T-helper 1 cell (primary cell): ENCODE results near the gene CRAMP1.

Source experiments
- DNase-seq, 5 donors: peaks; one replicate each; pipeline ENCODE4 v3.0.0-alpha.2; 2012 to 2020

Gene CRAMP1

GRCh38 chr16:1661826-1662225, 49.7 kb downstream of the CRAMP1 start:
- DNase-seq = no peak

DNA sequence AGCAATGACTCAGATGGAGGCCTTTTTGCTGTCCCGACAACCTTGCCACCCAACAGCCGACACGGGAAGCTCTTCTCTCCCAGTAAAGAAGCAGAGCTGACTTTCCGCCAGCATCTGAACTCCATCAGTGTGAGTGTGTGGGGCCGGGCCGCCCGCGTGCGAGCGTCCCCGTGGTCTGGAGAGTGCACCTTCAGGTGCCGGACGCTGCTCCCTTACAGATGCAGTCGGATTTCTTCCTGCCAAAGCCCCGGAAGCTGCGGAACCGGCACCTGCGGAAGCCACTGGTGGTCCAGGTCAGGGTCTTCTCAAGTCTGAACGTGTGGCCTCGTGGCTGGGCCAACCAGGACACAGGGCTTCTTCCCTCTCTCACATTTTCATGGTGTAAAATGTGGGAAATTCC, 50.4 kb downstream of the CRAMP1 start:
- DNase-seq = no peak

DNA sequence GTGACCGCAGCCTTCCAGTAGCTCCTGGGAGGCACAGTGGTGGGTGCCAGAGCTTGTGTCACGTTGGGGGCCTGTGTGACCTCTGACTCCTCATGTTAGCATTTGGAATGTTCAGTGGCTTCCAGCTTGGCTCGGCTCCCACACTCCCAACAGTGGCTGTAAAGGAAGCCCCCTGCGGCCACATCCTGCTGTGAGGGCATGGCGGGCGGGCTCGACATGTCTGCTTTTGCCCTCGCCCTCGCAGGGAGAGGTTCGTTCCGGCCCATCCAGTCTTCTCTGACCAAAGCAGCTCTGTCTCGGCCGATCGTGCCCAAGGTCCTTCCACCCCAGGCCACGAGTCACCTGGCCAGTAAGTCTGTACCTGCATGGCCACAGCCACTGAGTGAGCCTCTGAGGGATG, 53.7 kb downstream of the CRAMP1 start:
- no peak for DNase-seq

- DNase-seq = no peak
Measured at GRCh38 chr16:1666316-1666715, 54.2 kb downstream of the CRAMP1 start.

DNA sequence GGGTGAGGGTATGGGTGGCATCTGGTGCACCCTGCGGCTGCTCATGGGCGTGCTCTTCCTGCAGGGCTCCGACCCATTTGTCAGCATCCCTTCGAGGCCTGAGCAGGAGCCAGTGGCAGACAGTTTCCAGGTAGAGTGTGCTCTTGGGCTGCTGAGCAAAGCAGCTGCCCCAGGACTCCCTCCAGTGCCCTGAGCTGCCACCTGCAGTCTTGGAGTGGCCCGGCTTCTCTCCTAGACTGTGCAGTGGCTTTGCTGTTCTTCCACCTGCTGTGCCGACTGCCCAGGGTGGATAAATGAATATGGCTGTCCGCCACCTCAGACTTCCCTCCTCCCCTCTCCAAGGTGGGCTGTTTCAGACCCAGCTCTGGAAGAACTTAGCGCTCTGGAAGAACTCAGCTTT, 55.1 kb downstream of the CRAMP1 start:
- DNase-seq = no peak

DNA sequence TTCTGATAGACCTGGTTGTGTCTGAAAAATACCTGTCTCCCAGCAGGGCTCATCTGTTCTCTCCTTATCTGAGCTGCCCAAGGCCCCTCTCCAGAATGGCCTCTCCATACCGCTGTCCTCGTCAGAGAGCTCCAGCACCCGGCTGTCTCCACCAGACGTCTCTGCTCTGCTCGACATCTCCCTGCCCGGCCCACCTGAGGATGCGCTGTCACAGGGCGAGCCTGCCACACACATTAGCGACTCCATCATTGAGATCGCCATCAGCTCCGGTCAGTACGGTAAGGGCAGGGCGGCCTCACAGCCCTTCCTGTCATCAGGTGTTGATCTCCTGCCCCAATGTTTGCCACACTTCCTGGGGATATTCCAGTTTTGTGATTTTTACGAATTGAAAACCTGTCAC, 55.8 kb downstream of the CRAMP1 start:
- DNase-seq = no peak

DNA sequence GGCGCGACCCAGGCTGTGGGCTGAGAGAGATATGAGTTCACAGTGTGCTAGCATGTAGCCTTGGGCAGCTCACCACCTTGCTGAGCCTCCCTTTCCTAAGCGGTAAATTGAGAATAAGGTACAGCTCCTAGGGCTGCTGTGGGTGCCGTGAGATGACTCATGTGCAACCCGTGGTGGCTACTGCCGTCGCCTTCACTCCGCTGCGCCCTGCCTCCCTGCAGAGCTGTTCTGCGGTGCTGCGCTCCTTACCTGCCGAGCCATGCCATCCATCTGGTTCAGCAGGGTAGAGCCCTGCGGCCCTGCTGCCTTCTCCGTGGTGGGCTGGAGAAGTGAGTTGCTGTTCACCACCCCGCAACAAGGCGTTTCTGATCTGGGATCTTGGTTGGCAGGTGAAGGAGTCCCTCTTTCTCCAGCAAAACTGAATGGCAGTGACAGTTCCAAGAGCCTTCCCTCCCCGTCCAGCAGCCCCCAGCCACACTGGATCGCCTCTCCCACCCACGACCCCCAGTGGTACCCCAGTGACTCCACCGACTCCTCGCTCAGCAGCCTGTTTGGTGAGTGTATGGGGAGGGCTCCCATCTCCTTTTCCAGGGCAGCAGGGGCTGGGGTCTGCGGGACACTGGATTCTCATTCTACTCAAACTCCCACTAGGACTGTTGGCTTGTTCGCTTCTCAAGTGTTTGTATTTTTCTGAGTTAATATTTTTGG, 56.6 kb downstream of the CRAMP1 start:
- DNase-seq = no peak

- DNase-seq = no peak
Measured at GRCh38 chr16:1669698-1670097, 57.5 kb downstream of the CRAMP1 start.

DNA sequence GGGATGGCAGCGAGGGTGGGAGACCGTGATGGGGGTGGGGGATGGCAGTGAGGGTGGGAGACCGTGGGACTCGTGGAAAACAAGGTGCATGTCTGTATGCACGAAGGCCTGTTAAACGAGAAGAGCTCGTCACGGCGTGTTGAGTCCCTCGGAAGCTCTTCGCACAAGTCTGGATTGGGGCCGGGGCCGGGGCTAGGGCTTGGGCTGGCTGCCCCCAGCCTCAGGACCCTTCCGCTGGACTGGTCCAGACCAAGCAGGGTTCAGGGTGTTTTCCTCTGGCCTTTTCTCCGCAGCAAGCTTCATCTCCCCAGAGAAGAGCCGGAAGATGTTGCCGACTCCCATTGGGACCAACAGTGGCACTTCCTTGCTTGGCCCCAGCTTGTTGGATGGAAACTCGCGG, 58.2 kb downstream of the CRAMP1 start:
- no peak for DNase-seq

DNA sequence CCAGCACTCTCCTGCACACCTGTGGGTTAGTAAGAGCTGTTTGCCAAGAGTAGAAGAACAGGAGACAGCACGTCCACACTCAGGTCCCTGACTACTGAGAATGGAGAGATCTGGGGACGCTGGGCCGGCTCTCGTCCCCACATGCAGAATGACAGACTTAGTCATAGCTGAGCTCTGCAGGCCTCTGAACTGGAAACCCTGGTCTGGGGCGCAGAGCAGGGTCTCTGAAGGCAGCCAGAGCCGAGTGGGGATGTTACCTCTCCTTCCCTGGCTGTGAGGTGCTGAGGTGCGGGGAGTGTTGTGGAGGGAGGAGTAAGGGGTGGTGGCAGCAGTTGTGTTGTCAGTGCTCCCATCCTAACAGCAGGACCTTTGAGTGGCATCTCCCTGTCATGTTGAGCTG, 58.7 kb downstream of the CRAMP1 start:
- DNase-seq = no peak

DNA sequence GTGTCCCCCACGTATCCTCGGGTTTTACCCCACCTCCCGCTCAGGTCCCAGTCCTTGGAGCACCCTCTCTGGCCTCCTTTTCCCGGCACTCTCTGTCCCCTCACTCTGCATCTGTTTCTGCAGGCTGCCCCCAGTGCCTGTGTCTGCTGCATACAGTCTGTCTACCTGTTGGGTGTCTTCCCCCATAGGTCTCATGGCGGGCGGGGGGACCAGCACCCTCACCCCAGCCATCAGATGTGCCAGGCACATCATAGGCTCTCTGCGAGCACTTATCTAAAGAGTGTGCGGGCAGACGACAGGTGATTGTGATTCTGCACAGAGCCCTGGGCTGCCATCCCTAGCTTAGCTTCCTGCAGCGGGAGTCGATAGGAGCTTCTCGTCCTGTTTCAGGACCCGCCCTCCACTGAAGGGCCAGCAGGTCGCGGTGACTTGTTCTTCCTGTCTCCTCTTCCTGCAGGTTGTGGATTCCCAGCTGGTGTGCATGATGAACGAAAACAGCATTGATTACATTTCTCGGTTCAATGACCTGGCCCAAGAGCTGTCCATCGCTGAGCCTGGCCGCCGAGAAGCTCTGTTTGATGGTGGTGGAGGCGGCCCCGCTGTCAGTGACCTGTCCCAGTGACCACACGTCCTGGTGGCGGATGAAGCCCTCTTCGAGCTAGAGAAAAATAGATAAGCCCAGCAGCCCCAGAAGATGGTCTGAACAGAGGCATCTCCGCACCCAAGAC, 61.4 kb downstream of the CRAMP1 start:
- DNase-seq = no peak

- no peak for DNase-seq
Measured at GRCh38 chr16:1674306-1674705, 62.1 kb downstream of the CRAMP1 start.

GRCh38 chr16:1674751-1675664, 62.8 kb downstream of the CRAMP1 start:
- no peak for DNase-seq

GRCh38 chr16:1676661-1677060, 64.5 kb downstream of the CRAMP1 start:
- DNase-seq = no peak

- DNase-seq = peak in 2 of 5 donors; percentile 10 to 13
Measured at GRCh38 chr16:1677339-1677738, 65.2 kb downstream of the CRAMP1 start.

DNA sequence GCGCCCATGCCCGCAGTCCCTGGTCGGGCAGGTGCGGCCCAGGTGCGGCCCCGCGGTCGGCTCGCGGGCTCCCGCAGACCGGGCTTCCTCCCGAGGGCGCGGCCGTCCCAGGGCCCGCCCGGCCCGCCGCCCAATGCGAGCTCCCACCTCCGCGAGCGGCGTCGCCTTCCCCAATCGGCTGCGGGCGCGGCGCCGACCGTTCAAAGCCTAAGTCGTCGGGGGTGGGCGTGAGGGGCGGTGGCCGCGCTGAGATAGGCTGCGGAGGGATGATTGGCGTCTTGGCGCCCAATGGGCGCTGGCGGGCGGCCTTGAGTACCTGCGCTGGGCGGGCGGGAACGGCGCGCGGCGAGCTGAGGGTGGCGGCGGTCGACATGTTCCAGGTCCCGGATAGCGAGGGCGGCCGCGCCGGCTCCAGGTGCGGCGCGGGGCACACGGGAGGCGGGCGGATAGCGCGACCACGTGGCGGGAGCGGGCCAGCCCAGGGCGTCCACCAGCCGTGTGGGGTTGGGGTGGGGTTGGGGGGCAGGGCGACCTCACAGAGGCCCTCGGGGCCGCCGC, 65.9 kb downstream of the CRAMP1 start, which contains the start of gene JPT2:
Gene JPT2, plus strand, starts transcription at position 338 of the 558 bp plus-strand sequence. Its CDS starts 34 bp downstream, at position 372.
- peak; percentile 88 to 98 (median 91) for DNase-seq

GRCh38 chr16:1678500-1679098, 66.4 kb downstream of the CRAMP1 start:
- peak in 4 of 5 donors; percentile 20 to 42 (median 28) for DNase-seq

DNA sequence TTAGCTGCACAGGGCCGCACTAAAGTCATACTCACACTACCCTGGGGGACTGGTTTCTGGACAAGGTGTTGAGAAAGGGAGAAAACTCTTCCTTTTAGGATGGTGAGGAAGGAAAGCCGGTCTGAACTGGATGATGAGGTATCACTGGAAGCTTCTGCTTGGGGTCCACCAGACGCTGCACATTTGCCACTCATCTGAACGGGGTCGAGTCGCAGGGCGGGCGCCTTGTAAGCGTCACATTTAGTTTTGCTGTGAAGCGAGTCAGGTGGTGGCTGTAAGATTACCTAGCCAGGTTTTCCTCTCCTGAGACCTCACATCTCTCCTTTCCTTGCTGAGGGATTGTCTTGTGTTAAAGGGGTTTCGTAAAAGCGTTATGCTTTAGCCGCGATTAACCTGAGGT, 68.2 kb downstream of the CRAMP1 start:
- no peak for DNase-seq

GRCh38 chr16:1681032-1681431, 68.9 kb downstream of the CRAMP1 start:
- DNase-seq = no peak

- no peak for DNase-seq
Measured at GRCh38 chr16:1687427-1688316, 75.5 kb downstream of the CRAMP1 start.

DNA sequence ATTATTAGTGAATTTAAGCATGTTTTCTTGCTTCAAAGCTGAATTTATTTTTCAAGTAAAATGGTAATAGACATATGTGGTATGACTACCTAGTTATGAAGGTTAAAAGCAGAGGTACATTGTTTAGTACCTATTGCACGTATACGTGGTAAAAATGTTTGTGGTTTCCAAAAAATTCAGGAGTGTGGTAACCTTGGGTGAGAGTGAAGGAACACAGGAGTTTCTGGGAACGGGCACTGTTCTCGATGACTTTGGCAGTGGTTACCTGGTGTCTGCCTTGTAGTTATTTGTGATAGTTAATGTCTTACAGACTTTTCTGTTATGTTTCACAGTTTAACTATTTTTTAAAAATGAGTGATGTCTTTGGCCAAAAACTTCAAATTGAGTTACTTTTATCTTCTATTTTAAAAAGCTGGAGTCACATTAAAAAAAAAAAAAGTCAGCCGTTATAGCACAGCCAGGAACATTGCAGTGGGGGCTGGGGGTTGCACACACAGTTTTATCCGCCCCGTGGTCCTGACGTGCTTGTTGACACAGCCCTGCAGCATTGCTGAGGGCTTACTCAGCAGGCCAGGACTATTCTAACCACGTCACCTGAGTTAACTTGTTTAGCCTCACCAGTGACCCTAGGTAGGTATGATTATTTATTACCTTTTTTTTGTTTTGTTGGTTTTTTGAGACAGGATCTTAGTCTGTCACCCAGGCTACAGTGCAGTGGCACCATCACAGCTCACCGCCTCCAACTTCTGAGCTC, 76.8 kb downstream of the CRAMP1 start:
- no peak for DNase-seq
